Muscle layer of colon (tissue), 2 donors: ENCODE results near the gene DLK2.
"Not testable (repeated sequence)": the region's sequence is repeated elsewhere in the genome, so short reads cannot be mapped to it uniquely, and the experiment has no call there.

Experiments used
- H3K27ac ChIP-seq: one replicate; pipeline ENCODE4 v1.7.0; 2013; ENCODE audit warnings: low read depth, mild to moderate bottlenecking, low read length, moderate library complexity
- H3K27me3 ChIP-seq, 2 donors: one replicate each; pipeline ENCODE4 v1.7.0; 2013; ENCODE audit warnings: low read length in 2 of 2, mild to moderate bottlenecking in 2 of 2; ENCODE audit not compliant: insufficient read depth in 2 of 2, control insufficient read depth in 1 of 2
- H3K36me3 ChIP-seq: one replicate; pipeline ENCODE4 v1.7.0; 2013; ENCODE audit warnings: mild to moderate bottlenecking, low read length; ENCODE audit not compliant: insufficient read depth
- H3K4me1 ChIP-seq: one replicate; pipeline ENCODE4 v1.7.0; 2013; ENCODE audit warnings: mild to moderate bottlenecking, low read length; ENCODE audit not compliant: insufficient read depth
- H3K4me3 ChIP-seq, 2 donors: one replicate each; pipeline ENCODE4 v1.7.0; 2013; ENCODE audit warnings: low read length in 2 of 2, low read depth in 1 of 2, mild to moderate bottlenecking in 1 of 2, moderate library complexity in 1 of 2
- H3K9ac ChIP-seq: one replicate; pipeline ENCODE4 v1.7.0; 2013; ENCODE audit warnings: low read length
- H3K9me3 ChIP-seq: one replicate; pipeline ENCODE4 v1.7.0; 2013; ENCODE audit warnings: mild to moderate bottlenecking, low read length
- donor health status: abdominal sarcoma.
- donor health status: Adenocarcinoma of cecum.

Gene DLK2

DNA sequence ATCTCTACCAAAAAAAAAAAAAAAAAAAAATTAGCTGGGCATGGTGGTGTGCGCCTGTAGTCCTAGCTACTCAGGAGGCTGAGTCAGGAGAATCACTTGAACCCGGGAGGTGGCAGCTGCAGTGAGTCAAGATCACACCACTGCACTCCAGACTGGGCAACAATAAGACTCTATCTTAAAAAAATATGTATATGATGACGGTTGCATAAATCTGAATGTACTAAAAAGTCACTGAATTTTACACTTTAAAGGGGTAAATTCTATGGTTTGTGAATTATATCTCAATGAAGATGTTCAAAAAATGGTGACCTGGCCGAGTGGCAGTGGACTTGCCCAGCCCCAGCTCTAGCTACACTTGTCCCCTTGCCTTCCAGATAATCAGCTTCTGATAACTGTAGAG, 38.4 kb downstream of the DLK2 start:
- Histone ChIP-seq H3K9ac (no peak overlapping the region), H3K4me1 (no peaks in the 10 kb centered on the region), H3K27ac (no peak overlapping the region), H3K4me3 (no peak overlapping the region), H3K9me3 (no peaks in the 10 kb centered on the region), H3K27me3 (no peaks in the 10 kb centered on the region), H3K36me3 (no peaks in the 10 kb centered on the region)

DNA sequence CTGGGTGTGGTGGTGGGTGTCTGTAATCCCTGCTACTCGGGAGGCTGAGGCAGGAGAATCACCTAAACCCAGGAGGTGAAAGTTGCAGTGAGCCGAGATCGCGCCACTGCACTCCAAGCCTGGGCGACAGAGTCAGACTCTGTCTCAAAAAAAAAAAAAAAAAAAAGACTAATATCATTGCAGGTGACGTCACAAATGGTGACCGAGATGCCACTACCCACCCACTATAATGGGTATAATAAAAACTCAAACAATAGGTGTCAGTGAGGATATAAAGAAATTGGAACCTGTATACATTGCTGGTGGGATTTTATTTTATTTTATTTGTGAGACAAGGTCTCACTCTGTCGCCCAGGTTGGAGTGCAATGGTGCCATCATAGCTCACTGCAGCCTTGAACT, 40.1 kb downstream of the DLK2 start:
- H3K27me3 ChIP-seq, H3K36me3 ChIP-seq, H3K9me3 ChIP-seq, H3K9ac ChIP-seq, H3K27ac ChIP-seq, H3K4me1 ChIP-seq, H3K4me3 ChIP-seq: not testable (repeated sequence)

DNA sequence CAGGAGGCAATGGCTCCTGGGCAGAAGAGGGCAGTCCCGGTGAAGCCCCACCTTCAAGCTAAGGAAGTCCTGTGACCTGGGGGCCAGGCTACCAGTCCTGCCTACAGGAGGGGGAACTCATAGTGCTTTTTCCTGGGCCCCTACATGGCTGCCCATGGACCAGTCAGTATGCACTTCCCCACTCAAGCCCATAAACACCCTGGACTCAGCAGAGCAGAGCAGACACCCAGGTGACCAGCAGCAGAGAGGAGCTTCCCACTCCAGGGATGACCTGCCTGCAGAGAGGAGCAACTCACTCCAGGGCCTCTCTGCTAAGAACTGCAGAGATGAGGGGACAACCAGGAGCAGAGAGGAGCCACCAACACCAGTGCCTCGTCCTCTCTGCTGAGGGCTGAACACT, 42.3 kb downstream of the DLK2 start:
- Histone ChIP-seq H3K27ac (no peak overlapping the region), H3K27me3 (no peaks in the 10 kb centered on the region), H3K9me3 (no peaks in the 10 kb centered on the region), H3K4me3 (no peak overlapping the region), H3K4me1 (no peaks in the 10 kb centered on the region), H3K9ac (no peak overlapping the region), H3K36me3 (no peaks in the 10 kb centered on the region)

DNA sequence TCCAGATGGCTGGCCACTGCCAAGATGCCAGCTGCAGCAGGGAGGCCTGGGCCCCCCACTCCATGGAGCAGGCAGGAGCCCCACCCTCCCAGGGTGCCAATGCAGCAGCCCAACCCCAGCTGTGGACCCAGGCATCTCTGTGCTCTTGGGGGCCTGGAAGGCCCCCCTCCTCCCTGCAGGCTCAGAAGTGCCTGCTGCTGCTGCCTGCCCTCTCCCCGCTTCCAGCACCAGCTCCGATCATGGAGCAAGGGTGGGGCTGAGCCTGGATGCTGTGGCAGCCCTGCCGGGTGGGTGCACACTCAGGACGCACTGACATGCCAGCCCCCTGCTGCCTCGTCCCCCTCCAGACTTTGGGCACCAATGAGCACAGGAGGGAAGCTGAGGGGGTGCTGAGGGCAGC, 42.8 kb downstream of the DLK2 start:
- H3K36me3 ChIP-seq, result no peaks in the 10 kb centered on the region
- no peak overlapping the region for H3K9ac ChIP-seq
- H3K4me1 ChIP-seq, result no peaks in the 10 kb centered on the region
- H3K27me3 ChIP-seq, result no peaks in the 10 kb centered on the region
- no peak overlapping the region for H3K27ac ChIP-seq
- no peaks in the 10 kb centered on the region for H3K9me3 ChIP-seq
- H3K4me3 ChIP-seq, result no peak overlapping the region

DNA sequence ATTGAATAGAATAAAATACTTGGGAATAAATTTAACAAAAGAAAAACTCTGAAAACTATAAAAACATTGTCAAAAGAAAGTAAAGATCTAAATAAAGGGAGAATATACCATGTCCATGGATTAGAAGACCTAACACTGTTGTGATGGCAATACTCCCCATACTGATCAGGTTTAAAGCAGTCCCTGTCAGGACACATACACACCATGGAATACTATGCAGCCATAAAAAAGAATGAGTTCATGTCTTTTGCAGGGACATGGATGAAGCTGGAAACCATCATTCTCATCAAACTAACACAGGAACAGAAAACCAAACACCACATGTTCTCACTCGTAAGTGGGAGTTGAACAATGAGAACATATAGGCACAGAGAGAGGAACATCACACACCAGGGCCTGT, 44.6 kb downstream of the DLK2 start:
- H3K4me1 ChIP-seq, H3K27ac ChIP-seq, H3K9me3 ChIP-seq, H3K9ac ChIP-seq, H3K36me3 ChIP-seq, H3K4me3 ChIP-seq, H3K27me3 ChIP-seq: not testable (repeated sequence)

DNA sequence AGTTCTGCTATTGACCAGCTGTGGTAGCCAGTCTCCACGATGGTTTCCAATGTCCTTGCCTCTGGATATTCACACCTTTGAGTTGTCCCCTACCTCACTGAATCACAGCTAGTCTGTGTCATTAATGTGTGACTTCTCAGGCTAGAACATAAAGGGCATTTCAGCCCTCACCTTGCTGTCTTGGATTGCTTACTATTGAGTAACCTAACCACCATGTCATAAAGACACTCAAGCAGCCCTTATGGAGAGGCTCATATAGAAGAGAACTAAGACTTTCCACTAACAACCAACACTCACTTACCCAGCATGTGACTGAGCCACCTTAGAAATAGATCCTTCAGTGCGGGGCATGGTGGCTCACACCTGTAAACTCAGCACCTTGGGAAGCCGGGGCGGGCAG, 47.1 kb downstream of the DLK2 start:
- H3K4me1 ChIP-seq, result no peaks in the 10 kb centered on the region
- no peak overlapping the region for H3K27ac ChIP-seq
- H3K36me3 ChIP-seq, result no peaks in the 10 kb centered on the region

DNA sequence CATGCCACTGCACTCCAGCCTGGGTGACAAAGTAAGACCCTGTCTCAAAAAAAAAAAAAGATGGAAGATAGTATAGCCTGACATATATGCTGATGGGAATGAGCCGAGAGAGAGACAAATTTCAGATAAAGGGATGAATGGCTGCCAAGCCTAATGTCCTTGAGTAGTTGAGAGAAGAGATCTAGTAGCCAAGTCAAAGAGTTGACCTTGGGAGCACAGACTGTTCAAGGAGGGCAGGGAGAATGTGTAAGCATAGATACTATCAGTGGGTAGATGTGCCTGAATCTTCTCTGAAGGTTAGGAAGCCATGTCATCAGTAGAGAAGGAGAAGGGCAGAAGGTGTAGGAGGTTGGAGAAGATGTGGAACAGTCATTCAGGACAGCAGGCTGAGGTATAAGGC, 48.1 kb downstream of the DLK2 start:
- H3K4me3 ChIP-seq, result no peak overlapping the region
- H3K27me3 ChIP-seq, result no peaks in the 10 kb centered on the region
- H3K27ac ChIP-seq, result no peak overlapping the region
- H3K9me3 ChIP-seq, result no peaks in the 10 kb centered on the region
- no peaks in the 10 kb centered on the region for H3K4me1 ChIP-seq
- H3K9ac ChIP-seq, result no peak overlapping the region
- H3K36me3 ChIP-seq, result no peaks in the 10 kb centered on the region

More for the DNA sequence above, 47.1 kb downstream of the DLK2 start:
- Histone ChIP-seq H3K9me3 (no peaks in the 10 kb centered on the region), H3K4me3 (no peak overlapping the region), H3K27me3 (no peaks in the 10 kb centered on the region), H3K9ac (no peak overlapping the region)

DNA sequence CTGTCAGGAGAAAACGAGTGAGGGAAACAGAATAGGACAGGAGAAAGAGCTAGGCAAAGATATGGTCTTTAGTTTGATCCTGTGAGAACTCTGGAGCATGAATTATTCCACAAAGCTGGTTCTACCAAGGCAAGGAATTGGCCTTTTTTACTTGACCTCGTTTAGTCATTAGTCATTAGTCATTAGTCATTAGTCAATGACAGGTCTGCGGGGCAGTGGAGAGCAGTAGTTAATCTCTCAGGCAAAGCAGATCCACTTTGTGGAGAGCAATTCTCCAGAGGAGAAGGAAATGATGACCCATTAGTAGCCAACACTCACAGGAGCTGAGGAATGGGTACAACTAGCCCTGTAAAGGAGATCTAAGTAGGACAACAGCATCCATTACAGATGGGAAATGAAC, 50.0 kb downstream of the DLK2 start:
- Histone ChIP-seq H3K27ac (no peak overlapping the region), H3K4me3 (no peak overlapping the region), H3K9ac (no peak overlapping the region), H3K36me3 (no peaks in the 10 kb centered on the region), H3K9me3 (no peaks in the 10 kb centered on the region), H3K4me1 (no peaks in the 10 kb centered on the region), H3K27me3 (no peaks in the 10 kb centered on the region)

DNA sequence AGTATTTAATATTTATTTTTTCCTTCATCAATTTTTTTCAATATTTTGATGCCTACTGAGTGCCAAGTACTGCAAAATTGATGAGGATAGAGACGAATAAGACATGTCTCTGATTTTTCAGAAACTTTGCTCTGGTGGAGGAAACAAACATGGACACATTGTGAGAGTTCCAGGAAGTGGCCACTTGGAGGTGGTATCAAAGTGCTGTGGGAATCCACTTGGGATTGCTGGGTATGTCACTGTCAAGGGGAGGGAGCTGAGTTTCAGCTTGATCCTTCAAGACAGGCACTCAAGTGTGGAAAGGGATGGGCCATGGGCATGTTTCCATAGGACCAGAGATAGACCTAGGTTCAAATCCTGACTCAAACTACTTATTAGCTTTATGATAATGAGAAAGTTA, 52.5 kb downstream of the DLK2 start:
- Histone ChIP-seq H3K36me3 (no peaks in the 10 kb centered on the region), H3K27me3 (no peaks in the 10 kb centered on the region), H3K27ac (no peak overlapping the region), H3K9me3 (no peaks in the 10 kb centered on the region), H3K4me3 (no peak overlapping the region), H3K4me1 (no peaks in the 10 kb centered on the region), H3K9ac (no peak overlapping the region)

DNA sequence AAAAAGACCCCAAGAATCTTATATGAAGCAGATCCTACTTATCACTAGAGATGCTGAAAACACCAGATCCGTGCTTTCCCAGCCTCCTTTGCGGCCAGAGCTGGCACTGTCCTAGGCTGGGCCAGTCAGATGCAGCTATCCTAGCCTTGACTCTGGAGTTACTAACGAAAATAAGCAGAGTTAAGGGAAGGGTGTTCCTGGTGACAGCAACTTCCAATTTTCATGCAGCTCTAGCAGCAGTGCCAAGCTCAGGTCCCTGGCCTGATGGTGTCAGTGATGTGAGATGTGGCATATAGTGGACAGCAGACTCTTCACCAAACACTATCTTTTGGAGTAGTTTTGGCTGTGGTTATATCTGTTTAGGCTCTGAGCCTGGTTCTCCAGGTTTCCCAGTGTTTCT, 53.6 kb downstream of the DLK2 start:
- H3K4me1 ChIP-seq, result no peaks in the 10 kb centered on the region
- no peak overlapping the region for H3K9ac ChIP-seq
- H3K27me3 ChIP-seq, result no peaks in the 10 kb centered on the region
- H3K4me3 ChIP-seq, result no peak overlapping the region
- H3K27ac ChIP-seq, result no peak overlapping the region
- H3K9me3 ChIP-seq, result no peaks in the 10 kb centered on the region
- H3K36me3 ChIP-seq, result no peaks in the 10 kb centered on the region
